HG02623 (cell line): ENCODE results near the gene CIAO2B.

ENCODE experiments used
- ATAC-seq: cut with Tn5 transposase; IDR thresholded peaks from one replicate; pipeline ENCODE4 v1.9.1; 2021; ENCODE audit warnings: moderate library complexity; ENCODE audit not compliant: unreplicated experiment

Gene CIAO2B

GRCh38 chr16:66888647-66889615 is 45.3 kb downstream of the CIAO2B start:
- ATAC-seq, result no peak

GRCh38 chr16:66886914-66887313 is 47.3 kb downstream of the CIAO2B start:
- no peak for ATAC-seq

GRCh38 chr16:66886321-66886720 is 47.9 kb downstream of the CIAO2B start:
- ATAC-seq, result no peak

GRCh38 chr16:66885491-66885890 is 48.7 kb downstream of the CIAO2B start:
- no peak for ATAC-seq

- ATAC-seq, result no peak
Observed at GRCh38 chr16:66882702-66883101, 51.5 kb downstream of the CIAO2B start.
